ENCODE measurements around the gene BSND. TPM values are rescaled to one million over a fixed set of nuclear protein-coding genes. Genes with fewer than 3 reads are reported as not detected.

The BSND gene
- total RNA-seq, 1 experiment from 2014 or later, result not detected

DNA sequence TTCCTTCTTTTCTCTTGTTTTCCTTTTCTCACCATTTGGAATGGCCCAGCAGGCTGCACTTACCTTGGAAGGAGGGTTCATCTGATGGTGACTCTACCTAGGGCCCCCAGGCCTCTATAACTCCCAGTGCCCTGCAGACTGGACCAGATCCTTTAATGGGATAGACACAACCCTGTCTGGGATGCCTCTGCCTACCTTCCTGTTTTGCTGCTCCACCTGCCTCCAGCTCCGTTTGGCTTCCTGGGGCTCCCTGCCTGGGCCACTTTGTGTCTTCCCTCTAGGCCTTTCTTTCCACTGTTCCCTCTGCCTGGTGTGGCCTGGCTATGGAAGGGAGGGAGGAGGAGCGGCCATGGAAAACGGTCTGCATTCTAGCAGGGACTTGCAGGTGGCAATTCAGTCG lies 48.1 kb downstream of the BSND start:
- DNase-seq, result no peak
- Histone ChIP-seq H3K9ac (ENCODE audit: low read length) (no peak overlapping the region), H3K27ac (ENCODE audit: low read length) (no peak overlapping the region), H3K4me1 (ENCODE audit: insufficient read depth, low read length) (no peaks in the 10 kb centered on the region), H3K27me3 (ENCODE audit: low read length) (no peaks in the 10 kb centered on the region), H2AFZ (ENCODE audit: low read length) (no peak overlapping the region), H3K9me3 (ENCODE audit: low read length) (no peaks in the 10 kb centered on the region), H3F3A (ENCODE audit: low read length, unreplicated experiment) (no peaks in the 10 kb centered on the region), H3K4me2 (ENCODE audit: low read length) (no peak overlapping the region), H4K20me1 (ENCODE audit: low read length) (no peaks in the 10 kb centered on the region), H3K79me2 (ENCODE audit: low read length) (no peaks in the 10 kb centered on the region), H3K36me3 (ENCODE audit: low read depth, low read length) (no peaks in the 10 kb centered on the region), H3K4me3 (ENCODE audit: low read length) (no peak overlapping the region), H3K9me2 (replicated peaks; ENCODE audit: low read length) (no peaks in the 10 kb centered on the region)
- CTCF ChIA-PET, result no interaction called here
- intact Hi-C loops (cut with micrococcal nuclease), result no loop called here
- POLR2A ChIA-PET (ENCODE audit: unreplicated experiment), result interaction anchor here (0.6 kb wide), 1 partner anchor 44 kb away, joined by 3 read pairs; no protein-coding TSS in a partner anchor
- no peak for ATAC-seq
- TF ChIP-seq EZH2 (IDR thresholded peaks at IDR 0.05; ENCODE audit: low read length, unreplicated experiment) (no peak), EZH2phosphoT487 (IDR thresholded peaks at IDR 0.05; ENCODE audit: borderline replicate concordance, low read length) (no peak), CTCF (conservative IDR thresholded peaks at IDR 0.05; ENCODE audit: low read depth, low read length) (no peak)
- no TSS peak for BruUV-seq (replicated peaks)

GRCh38 chr1:55047611-55048010 lies 48.9 kb downstream of the BSND start:
- no peak overlapping the region for H2AFZ ChIP-seq (ENCODE audit: low read length)
- H3K9me3 ChIP-seq (ENCODE audit: low read length), result no peaks in the 10 kb centered on the region
- POLR2A ChIA-PET (ENCODE audit: unreplicated experiment), result no interaction called here
- no peaks in the 10 kb centered on the region for H3K4me1 ChIP-seq (ENCODE audit: insufficient read depth, low read length)
- H3K27me3 ChIP-seq (ENCODE audit: low read length), result no peaks in the 10 kb centered on the region
- no peak overlapping the region for H3K27ac ChIP-seq (ENCODE audit: low read length)
- no TSS peak for BruUV-seq (replicated peaks)
- CTCF ChIA-PET, result no interaction called here
- H3K79me2 ChIP-seq (ENCODE audit: low read length), result no peaks in the 10 kb centered on the region
- ATAC-seq (no peak), DNase-seq (no peak)
- no peaks in the 10 kb centered on the region for H4K20me1 ChIP-seq (ENCODE audit: low read length)
- intact Hi-C loops (cut with micrococcal nuclease), result no loop called here
- H3K4me2 ChIP-seq (ENCODE audit: low read length), result no peak overlapping the region
- no peaks in the 10 kb centered on the region for H3F3A ChIP-seq (ENCODE audit: low read length, unreplicated experiment)
- no peaks in the 10 kb centered on the region for H3K36me3 ChIP-seq (ENCODE audit: low read depth, low read length)
- no peak overlapping the region for H3K9ac ChIP-seq (ENCODE audit: low read length)
- no peaks in the 10 kb centered on the region for H3K9me2 ChIP-seq (replicated peaks; ENCODE audit: low read length)
- TF ChIP-seq EZH2phosphoT487 (IDR thresholded peaks at IDR 0.05; ENCODE audit: borderline replicate concordance, low read length) (no peak), EZH2 (IDR thresholded peaks at IDR 0.05; ENCODE audit: low read length, unreplicated experiment) (no peak), CTCF (conservative IDR thresholded peaks at IDR 0.05; ENCODE audit: low read depth, low read length) (no peak)
- no peak overlapping the region for H3K4me3 ChIP-seq (ENCODE audit: low read length)

DNA sequence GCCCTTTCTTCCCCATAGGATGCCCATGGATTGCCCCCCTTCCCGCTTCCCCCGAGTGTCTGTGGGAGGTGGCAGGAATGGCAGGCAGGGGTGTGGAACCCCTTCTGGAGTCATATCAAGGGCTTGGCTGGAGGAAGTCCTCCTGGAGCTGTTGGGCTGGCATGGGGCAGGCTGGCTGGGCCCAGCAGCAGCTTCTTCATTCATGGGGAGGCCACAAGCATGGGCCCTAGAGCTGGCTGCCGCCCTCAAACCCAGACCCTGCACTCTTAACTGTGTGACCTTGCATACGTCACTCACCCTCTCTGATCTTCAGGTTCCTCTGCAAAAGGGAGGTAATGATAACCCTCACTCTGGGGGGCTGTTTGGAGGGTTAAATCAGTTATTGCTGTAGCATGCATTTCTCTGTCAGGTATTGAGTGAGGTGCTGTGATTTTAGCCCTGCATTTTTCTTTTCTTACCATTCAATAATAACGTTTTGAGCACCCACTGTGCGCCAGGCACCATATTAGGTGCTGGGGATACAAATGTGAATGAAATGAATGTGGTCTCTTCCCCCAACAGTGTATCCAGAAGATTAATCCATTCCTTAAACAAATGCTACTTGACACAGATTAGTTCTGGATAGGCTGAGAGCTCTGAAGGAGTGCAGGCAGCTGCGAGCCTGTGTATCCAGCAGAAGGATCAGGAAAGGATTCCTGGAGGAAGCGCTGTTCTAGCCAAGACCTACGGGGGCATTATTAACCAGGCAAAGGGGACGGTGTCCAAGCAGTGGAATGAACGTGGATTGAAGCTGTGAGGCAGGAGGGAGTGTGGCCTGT lies 49.9 kb downstream of the BSND start:
- Histone ChIP-seq H4K20me1 (ENCODE audit: low read length) (no peaks in the 10 kb centered on the region), H3K4me3 (ENCODE audit: low read length) (no peak overlapping the region), H3K9me3 (ENCODE audit: low read length) (no peaks in the 10 kb centered on the region), H3K4me2 (ENCODE audit: low read length) (no peak overlapping the region), H3K27ac (ENCODE audit: low read length) (no peak overlapping the region), H3K36me3 (ENCODE audit: low read depth, low read length) (no peaks in the 10 kb centered on the region), H3K9ac (ENCODE audit: low read length) (no peak overlapping the region), H3K9me2 (replicated peaks; ENCODE audit: low read length) (no peaks in the 10 kb centered on the region), H3K79me2 (ENCODE audit: low read length) (no peaks in the 10 kb centered on the region), H3K27me3 (ENCODE audit: low read length) (no peaks in the 10 kb centered on the region), H2AFZ (ENCODE audit: low read length) (no peak overlapping the region), H3K4me1 (ENCODE audit: insufficient read depth, low read length) (no peaks in the 10 kb centered on the region), H3F3A (ENCODE audit: low read length, unreplicated experiment) (no peaks in the 10 kb centered on the region)
- intact Hi-C loops (cut with micrococcal nuclease), result no loop called here
- TF ChIP-seq EZH2phosphoT487 (IDR thresholded peaks at IDR 0.05; ENCODE audit: borderline replicate concordance, low read length) (no peak), EZH2 (IDR thresholded peaks at IDR 0.05; ENCODE audit: low read length, unreplicated experiment) (no peak), CTCF (conservative IDR thresholded peaks at IDR 0.05; ENCODE audit: low read depth, low read length) (no peak)
- ChIA-PET POLR2A (ENCODE audit: unreplicated experiment) (no interaction called here), CTCF (no interaction called here)
- ATAC-seq (no peak), DNase-seq (no peak)
- no TSS peak for BruUV-seq (replicated peaks)

All from PC-3 (cell line).